ENCODE data around the gene SPATA31C2.
"Not testable (repeated sequence)": the region's sequence is repeated elsewhere in the genome, so short reads cannot be mapped to it uniquely, and the experiment has no call there.

DNA sequence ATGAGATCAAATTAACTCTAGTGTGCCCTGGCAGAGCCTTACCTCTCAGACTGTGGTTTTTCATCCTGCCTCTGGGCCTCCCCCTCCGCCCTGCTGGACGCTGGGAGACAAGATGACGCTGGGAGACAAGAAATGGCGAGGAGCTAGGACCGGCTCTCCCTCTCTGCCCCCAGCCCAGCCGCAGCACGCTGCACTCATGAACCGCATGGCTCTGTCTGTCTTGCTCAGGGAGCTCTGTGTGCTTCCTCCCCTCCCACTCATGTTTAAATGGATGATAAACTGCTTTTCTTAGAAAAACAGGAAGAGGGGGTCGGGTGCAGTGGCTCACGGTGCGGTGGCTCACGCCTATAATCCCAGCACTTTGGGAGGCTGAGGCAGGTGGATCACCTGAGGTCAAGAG is 4.7 kb downstream of the SPATA31C2 start:
- not testable (repeated sequence) for TF ChIP-seq CTCF (conservative IDR thresholded peaks at IDR 0.05; ENCODE audit: low read length); EZH2phosphoT487 (IDR thresholded peaks at IDR 0.05; ENCODE audit: borderline replicate concordance, low read depth, low read length)
